Germinal center (tissue), 1 donor: ENCODE measurements around the gene PCOLCE2.
A peak's percentile ranks its signal among the peaks of the same experiment; 100 is the strongest.

Experiments
- DNase-seq: peaks from one replicate; pipeline ENCODE4 v3.0.0; 2012; ENCODE audit warnings: mixed read lengths, low spot score

The PCOLCE2 gene

DNA sequence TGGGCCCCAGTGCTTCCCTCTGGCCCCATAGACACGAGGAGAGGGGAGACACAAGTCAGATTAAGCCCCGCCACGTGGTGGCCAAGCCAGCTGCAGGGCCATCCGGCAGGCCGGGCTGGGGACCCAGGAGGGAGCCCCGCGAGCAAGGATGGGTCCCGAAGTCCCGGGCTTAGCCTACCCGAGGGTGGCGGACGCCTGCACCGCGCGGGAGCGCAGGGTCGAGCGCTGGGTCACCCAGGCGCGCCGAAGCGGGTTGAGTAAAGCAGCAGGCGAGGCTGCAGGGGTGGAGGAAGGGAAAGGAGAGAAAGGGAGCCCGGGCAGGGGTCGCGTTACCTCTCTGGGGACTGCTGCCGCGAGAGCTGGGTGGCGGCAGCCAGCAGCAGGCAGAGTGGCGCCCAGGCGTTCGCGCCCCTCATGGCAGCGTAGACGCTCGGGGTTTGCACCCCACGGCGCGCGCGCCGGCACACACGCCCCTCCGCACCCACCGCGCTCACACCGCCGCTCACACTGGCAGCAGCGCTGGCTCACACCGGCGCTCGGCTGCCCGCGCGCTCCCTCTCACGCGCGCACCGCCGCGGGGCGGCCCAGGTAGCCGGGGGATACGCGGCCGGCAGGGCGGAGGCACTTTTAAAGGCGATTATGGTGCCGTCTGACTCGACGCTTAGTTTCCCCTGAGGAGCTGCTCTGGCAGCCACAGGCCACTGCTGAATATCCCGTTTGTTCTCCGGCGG is at the start of gene PCOLCE2:
Gene PCOLCE2 (minus strand): TSS at position 603 of the 731 bp plus-strand sequence. CDS start 187 bp downstream, at position 416.
- peak; percentile 20 for DNase-seq

DNA sequence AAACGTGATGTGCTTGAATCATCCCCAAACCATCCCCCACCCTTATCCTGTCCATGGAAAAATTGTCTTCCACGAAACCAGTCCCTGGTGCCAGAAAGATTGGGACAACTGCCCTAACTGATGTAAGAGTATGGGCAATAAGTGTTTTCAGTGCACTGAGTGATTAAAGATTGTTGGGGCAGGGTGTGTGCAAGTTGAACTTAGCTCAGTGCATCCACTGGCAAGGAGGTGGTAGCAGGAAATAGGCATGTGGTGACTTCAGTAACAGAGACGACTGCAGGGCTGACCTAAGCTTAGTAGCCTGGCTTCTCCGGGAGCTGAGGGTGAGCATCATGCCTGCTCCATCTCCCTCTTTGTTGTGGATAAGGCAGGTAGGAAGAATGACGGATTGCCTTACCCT is 47.1 kb upstream of the PCOLCE2 start:
- no peak for DNase-seq

GRCh38 chr3:142934887-142935269 is 46.0 kb upstream of the PCOLCE2 start:
- no peak for DNase-seq

DNA sequence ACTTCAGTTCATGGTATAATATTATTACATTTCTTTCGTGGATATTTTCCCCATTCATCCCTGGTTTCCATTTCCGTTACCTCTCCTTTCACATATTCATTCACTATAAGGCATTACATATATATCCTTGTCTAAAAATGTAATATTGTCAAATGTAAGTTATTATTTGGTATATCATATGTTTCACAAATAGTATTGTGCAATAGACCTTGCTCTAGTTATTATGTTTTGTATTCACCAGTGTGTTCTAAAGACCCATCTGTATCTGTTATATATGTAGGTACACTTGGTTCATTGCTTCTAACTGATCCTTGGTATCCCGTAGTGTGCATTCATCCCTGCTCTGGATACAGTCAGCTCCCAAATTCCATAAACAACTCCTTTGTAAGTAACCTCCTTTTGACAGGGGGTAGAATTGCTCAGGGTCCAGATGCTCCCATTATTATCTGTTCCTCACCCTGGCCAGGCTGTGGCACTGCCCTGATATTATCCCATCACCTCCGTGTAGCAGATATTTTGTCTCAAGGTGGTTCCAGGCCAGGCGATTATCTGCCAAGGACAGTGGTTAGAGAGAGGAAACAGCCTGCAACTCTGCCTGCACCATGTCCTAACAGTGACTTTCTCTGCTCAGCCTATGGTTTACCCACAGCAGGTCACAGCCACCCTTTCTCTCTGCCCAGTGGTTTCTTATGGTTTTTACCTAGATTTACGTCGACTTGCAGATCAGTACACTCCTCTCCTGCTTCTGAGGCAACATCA is 45.4 kb upstream of the PCOLCE2 start:
- no peak for DNase-seq

DNA sequence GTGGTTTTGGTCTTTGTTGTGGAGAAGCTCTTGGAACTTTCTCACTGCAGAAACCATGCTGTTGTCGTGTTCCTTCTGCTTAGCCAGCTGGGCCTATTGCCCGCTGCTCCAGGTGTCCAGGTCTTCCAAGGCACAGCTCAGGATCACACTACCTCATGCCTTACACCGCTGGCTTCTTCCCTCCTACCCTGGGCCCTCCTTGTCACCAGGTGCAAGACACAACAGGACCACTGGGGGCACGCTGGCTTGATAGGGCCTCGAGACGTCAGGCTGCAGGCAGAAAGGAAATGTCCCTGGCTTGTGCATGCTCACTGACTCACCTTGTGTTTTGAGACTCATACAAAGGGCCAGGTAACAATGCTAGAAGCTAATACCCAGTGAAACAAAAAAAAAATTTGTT is 42.3 kb upstream of the PCOLCE2 start:
- peak; percentile 66 for DNase-seq

DNA sequence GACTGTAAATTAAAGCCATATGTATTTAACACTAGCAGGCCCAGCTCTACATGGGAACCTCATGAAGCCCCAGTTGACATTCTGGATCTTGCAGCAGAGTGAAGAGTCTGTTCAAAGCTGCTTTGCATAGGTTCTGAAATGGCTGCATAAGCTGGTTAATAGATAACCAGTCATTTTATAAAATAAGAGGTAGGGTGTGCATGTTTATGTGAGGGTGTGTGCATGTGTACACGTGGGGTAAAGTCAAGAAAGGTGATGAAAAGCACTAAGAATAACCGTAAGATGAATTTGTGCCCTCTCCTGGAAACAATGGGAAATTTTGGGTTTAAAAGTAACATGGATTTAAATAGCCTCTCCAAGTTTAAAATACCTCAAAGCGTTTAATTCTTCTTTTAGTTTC is 41.6 kb upstream of the PCOLCE2 start:
- DNase-seq, result no peak

GRCh38 chr3:142929890-142930289 is 41.0 kb upstream of the PCOLCE2 start:
- no peak for DNase-seq

DNA sequence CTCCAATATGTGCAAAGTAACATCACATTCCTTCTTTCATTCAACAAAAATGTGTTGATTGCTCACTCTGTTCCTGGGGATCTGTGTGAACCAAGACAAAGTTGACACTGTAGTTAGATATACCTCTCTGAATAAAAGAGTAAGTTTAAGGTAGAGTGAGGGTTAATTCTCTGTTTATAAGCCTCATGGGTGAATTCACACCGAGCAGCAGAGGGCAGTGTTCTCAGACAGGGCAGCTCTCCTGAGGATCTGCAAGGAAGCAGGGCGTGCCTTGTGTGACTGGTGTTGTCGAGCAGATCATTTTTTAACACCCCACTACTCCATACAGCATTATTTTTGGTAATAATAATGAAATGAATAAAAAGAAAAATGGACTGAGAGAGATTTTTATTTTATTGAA is 40.2 kb upstream of the PCOLCE2 start:
- DNase-seq, result peak; percentile 26

DNA sequence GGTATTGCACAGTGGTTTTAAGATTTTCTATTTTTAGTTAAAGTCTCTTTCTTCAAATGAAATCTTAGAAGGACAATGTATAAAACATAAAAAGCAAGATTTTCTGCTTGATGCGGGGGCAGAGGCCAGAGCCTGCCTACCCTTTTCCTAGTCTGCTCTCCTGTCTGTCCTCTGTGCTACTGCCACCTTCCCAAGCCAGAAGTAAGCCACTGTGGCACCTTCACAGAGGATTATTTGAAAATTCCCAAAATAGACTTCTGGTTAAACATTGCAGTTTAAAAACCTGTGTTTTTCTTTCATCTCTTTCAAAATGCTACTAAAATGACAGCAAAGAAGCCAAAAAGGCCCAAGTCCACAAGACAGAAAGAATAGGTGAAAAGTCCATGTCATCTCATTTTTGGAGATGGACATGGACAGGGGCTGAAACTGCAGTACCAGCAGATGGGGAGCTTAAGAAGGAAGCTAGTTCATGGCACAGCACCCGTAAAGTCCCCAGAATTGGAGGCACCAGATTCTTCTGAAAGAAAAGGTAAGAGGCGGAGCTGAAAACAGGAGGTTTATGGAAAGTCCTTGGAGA is 37.6 kb upstream of the PCOLCE2 start:
- no peak for DNase-seq

- no peak for DNase-seq
These were observed 36.3 kb upstream of the PCOLCE2 start for GRCh38 chr3:142925140-142925539.

- no peak for DNase-seq
These were observed 34.8 kb upstream of the PCOLCE2 start for GRCh38 chr3:142923694-142924093.

- no peak for DNase-seq
These were observed 27.7 kb upstream of the PCOLCE2 start for GRCh38 chr3:142916605-142917004.

DNA sequence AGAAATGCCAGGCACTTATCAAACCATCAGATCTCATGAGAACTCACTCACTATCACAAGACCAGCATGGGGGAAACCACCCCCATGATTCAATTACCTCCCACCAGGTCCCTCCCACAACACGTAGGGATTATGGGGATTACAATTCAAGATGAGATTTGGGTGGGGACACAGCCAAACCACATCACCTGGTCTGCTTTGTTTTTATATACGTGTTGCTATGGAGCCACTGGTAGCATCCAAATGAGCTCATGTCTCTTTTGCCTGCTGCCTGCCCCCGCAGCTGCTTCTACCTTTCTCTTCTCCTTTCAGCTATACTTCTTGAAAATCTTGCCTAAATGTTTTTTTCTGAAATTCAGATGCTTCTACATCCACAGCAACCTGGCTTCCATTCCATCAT is 26.8 kb upstream of the PCOLCE2 start:
- no peak for DNase-seq

- DNase-seq, result no peak
These were observed 25.5 kb upstream of the PCOLCE2 start for GRCh38 chr3:142914286-142914811.

- DNase-seq, result no peak
These were observed 24.5 kb upstream of the PCOLCE2 start for GRCh38 chr3:142913432-142913831.

DNA sequence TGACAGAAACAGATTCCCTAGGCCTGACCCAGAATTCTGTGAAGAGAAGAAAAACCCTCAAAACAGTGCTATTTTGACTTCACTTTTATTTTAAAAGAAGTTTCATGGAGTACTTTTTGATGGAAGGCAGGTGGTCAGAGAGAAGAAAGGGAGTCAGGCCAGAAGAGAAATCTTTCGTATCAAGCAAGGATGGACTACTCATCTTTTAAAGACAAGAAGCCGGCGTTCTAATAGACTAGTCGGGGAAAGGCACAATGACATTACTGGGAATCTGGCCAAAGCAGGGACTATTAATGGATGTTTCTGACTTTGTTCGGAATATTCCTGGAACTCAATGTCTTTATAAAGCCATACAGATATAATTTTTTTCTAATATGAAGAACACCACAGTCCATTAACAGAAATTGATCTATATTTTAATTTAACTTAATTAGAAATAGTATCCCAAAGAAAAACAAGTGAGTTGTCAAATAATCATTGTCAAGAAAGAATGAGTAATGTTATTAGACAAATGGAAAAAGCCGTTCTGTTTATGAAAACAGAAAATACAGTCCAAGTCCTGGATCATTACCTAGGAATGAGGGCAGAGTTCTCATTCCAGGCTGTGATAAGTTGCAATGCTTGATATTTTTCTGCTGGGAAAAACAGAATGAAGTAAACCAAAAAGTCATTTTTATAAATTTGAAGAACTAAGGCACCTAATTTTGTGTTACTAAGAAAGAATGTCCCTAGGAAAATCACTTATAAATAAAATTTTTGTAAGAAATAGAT is 23.7 kb upstream of the PCOLCE2 start:
- DNase-seq, result no peak

DNA sequence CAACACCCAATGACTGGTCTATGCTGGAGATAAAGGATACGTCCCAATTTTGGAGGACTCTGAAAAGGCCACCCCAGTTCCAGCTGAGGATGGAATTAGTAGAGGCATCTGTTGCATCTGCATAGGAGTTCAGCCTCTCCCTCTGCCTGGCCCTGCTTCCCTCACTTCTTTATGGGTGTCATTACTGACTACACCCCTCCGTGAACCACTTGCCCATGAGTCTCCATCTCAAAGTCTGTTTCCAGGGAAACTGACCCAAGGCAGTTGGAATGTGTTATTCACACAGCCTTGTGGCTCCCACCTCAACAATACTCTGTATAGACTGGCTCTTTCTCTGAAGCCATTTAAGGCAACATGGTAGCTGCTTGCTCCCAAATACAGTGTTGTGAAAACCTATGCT is 21.4 kb upstream of the PCOLCE2 start:
- no peak for DNase-seq

- no peak for DNase-seq
These were observed 20.4 kb upstream of the PCOLCE2 start for GRCh38 chr3:142909282-142909681.

- DNase-seq, result no peak
These were observed 19.1 kb upstream of the PCOLCE2 start for GRCh38 chr3:142907996-142908395.

DNA sequence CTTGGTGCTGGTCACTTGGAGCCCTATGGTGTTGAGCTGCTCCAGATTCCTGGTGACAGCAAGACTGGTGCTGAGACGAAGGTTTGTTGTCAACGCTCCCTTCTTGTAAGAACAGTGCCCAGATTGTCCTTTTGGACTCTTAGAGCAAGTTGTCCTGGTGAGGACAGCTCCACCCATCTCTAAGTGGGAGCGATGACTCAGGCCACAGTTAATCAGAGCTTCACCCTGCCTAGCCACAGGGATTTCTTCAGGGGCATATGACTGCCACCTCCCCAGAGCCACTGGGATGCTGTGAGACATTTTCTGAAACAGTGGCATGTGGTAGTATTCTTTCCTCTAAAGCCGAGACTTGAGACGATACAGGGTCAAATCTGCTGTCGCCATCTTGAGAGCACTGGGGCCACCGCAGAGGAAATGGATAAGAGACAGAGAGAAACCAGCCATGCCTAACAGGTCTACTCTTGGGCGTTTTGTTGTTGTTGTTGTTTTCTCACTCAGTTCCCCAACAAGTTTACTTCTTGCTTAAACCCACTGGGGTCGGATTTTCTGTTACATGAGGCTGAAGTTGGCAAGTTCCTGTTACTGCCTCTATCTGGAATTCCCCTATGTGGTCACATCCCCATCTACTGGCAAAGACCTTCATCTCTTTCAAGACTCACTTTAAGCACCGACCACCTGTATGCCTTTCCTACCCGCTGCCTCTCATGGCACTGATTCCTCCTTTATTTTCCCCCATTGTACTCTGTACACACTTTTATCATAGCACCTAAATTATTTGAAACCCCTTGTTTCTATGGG is 16.0 kb upstream of the PCOLCE2 start:
- peak; percentile 15 for DNase-seq

DNA sequence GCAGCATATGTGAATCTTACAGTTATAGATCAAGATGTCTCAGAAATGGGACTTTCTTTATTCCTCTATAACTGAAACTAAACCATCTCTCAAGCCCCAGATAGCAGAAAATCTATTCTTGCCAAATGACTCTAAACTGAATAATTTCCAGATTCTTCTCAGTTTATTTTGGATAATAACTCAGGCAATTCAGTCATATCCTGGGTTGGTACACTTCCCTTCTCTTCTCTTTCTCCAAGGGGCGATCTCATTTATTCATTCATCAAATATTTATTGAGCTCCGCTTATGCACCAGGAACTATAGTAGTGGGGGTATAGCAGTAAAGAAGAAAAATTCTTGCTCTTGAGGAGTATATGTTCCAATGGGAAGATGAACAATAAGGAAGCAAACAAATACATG is 13.5 kb upstream of the PCOLCE2 start:
- no peak for DNase-seq
